ENCODE data around the gene RPS6KA1.
"Not testable (repeated sequence)": the region's sequence is repeated elsewhere in the genome, so short reads cannot be mapped to it uniquely, and the experiment has no call there.

The RPS6KA1 gene

GRCh38 chr1:26529655-26530409, at the start of gene RPS6KA1:
Gene RPS6KA1, plus strand, starts transcription at chr1:26529761. Its CDS starts 160 bp downstream, at chr1:26529921.
- peak in 1 of 2 donors; percentile 66 for DNase-seq (ENCODE audit: low read depth in 2 of 2)

- no peak for DNase-seq (ENCODE audit: low read depth in 2 of 2)
These were observed 46.6 kb upstream of the RPS6KA1 start for GRCh38 chr1:26482921-26483320.

- no peak for DNase-seq (ENCODE audit: low read depth in 2 of 2)
These were observed 45.6 kb upstream of the RPS6KA1 start for GRCh38 chr1:26483980-26484379.

GRCh38 chr1:26490155-26490554, 39.4 kb upstream of the RPS6KA1 start:
- no peak for DNase-seq (ENCODE audit: low read depth in 2 of 2)

- DNase-seq (ENCODE audit: low read depth in 2 of 2): no peak
These were observed 36.3 kb upstream of the RPS6KA1 start for GRCh38 chr1:26493267-26493666.

GRCh38 chr1:26493938-26494337, 35.6 kb upstream of the RPS6KA1 start:
- DNase-seq (ENCODE audit: low read depth in 2 of 2): no peak

GRCh38 chr1:26496861-26497260, 32.7 kb upstream of the RPS6KA1 start:
- DNase-seq (ENCODE audit: low read depth in 2 of 2): no peak

GRCh38 chr1:26498894-26499293, 30.7 kb upstream of the RPS6KA1 start:
- DNase-seq (ENCODE audit: low read depth in 2 of 2): no peak

- DNase-seq (ENCODE audit: low read depth in 2 of 2): peak; percentile 77 to 88
These were observed 28.9 kb upstream of the RPS6KA1 start for GRCh38 chr1:26500488-26501175.

GRCh38 chr1:26510711-26511110, 18.9 kb upstream of the RPS6KA1 start:
- not testable (repeated sequence) for DNase-seq (ENCODE audit: low read depth in 2 of 2)

GRCh38 chr1:26515836-26516235, 13.7 kb upstream of the RPS6KA1 start:
- not testable (repeated sequence) for DNase-seq (ENCODE audit: low read depth in 2 of 2)

- no peak for DNase-seq (ENCODE audit: low read depth in 2 of 2)
These were observed 12.4 kb upstream of the RPS6KA1 start for GRCh38 chr1:26516987-26517765.

- no peak for DNase-seq (ENCODE audit: low read depth in 2 of 2)
These were observed 11.9 kb upstream of the RPS6KA1 start for GRCh38 chr1:26517766-26518049.

- no peak for DNase-seq (ENCODE audit: low read depth in 2 of 2)
These were observed 11.2 kb upstream of the RPS6KA1 start for GRCh38 chr1:26518355-26518754.

GRCh38 chr1:26520339-26520738, 9.2 kb upstream of the RPS6KA1 start:
- no peak for DNase-seq (ENCODE audit: low read depth in 2 of 2)

- no peak for DNase-seq (ENCODE audit: low read depth in 2 of 2)
These were observed 7.9 kb upstream of the RPS6KA1 start for GRCh38 chr1:26521669-26522030.

GRCh38 chr1:26522073-26522472, 7.5 kb upstream of the RPS6KA1 start:
- DNase-seq (ENCODE audit: low read depth in 2 of 2): no peak

- DNase-seq (ENCODE audit: low read depth in 2 of 2): no peak
These were observed 5.4 kb upstream of the RPS6KA1 start for GRCh38 chr1:26524181-26524580.

- DNase-seq (ENCODE audit: low read depth in 2 of 2): no peak
These were observed 3.3 kb upstream of the RPS6KA1 start for GRCh38 chr1:26526287-26526686.

GRCh38 chr1:26529405-26529654, 231 bp upstream of the RPS6KA1 start:
- no peak for DNase-seq (ENCODE audit: low read depth in 2 of 2)

GRCh38 chr1:26530410-26530894, 891 bp downstream of the RPS6KA1 start:
- DNase-seq (ENCODE audit: low read depth in 2 of 2): no peak

- no peak for DNase-seq (ENCODE audit: low read depth in 2 of 2)
These were observed 1.5 kb downstream of the RPS6KA1 start for GRCh38 chr1:26530895-26531598.

Data from stimulated activated CD8-positive, alpha-beta memory T cell treated with anti-CD3 and anti-CD28 coated beads, Interleukin-7, amount 100 ng/mL, for 4 hours (primary cell).